ENCODE results near the gene TSPAN17. TPM values are rescaled to one million over a fixed set of nuclear protein-coding genes. Genes with fewer than 3 reads are reported as not detected.

Gene TSPAN17
- total RNA-seq, 6 experiments from 2014 or later = 10.9 to 20.8 (median 13.6) TPM

DNA sequence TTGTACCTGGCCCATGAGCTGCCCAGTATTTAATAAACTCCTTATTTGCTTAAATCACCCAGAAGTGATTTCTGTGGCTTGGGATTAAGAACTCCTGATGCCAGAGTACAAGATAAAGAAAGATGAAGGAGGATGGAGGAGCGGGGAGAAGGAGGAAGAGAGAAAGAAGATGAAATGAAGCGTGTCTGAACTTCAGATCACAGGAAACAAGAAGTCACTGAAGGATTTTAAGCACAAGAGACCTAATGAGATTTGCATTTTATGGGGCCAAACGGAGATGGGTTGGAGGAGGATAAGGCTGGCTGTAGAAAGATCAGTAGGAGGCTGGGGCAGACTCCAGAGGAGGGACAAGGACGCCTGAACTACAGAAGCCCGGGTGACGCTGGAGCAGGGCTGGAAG, 13.7 kb upstream of the TSPAN17 start:
- WGBS (ENCODE audit: insufficient coverage, low coverage, low lambda C conversion rate, missing lambda C conversion rate) = 13% methylated on average over 6 of the region's 6 CpGs

DNA sequence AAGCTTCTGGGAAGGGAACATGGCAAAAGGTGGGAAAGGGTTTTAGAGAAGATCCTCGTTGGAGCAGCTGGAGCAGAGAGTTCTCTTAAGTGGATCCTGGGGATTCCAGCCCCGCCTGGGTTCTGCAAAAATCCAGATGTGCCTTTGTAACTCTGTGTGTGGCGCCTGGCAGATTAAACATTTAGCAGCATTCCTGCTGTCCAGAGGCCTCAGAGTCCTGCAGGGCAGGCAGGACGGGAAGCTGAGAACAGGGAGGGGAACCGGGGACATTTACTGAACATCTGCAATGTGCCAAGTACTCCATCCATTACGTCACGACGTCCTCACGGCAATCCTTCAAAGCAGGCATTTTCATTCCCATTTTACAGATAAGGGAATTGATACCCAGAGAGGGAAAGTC, 10.9 kb upstream of the TSPAN17 start:
- intact Hi-C loops (cut with DNase I) = no loop called here
- H3K27ac ChIP-seq = no peak overlapping the region
- DNase-seq = no peak
- H3K27me3 ChIP-seq = no peaks in the 10 kb centered on the region
- no peak for ATAC-seq
- no peaks in the 10 kb centered on the region for H3K9me3 ChIP-seq
- no peaks in the 10 kb centered on the region for H3K4me1 ChIP-seq
- no peaks in the 10 kb centered on the region for H3K36me3 ChIP-seq
- 36% methylated on average over 6 of the region's 9 CpGs for WGBS (ENCODE audit: insufficient coverage, low coverage, low lambda C conversion rate, missing lambda C conversion rate)
- TF ChIP-seq POLR2A (IDR thresholded peaks at IDR 0.05) = no peak
- TF ChIP-seq, protein P1, sequence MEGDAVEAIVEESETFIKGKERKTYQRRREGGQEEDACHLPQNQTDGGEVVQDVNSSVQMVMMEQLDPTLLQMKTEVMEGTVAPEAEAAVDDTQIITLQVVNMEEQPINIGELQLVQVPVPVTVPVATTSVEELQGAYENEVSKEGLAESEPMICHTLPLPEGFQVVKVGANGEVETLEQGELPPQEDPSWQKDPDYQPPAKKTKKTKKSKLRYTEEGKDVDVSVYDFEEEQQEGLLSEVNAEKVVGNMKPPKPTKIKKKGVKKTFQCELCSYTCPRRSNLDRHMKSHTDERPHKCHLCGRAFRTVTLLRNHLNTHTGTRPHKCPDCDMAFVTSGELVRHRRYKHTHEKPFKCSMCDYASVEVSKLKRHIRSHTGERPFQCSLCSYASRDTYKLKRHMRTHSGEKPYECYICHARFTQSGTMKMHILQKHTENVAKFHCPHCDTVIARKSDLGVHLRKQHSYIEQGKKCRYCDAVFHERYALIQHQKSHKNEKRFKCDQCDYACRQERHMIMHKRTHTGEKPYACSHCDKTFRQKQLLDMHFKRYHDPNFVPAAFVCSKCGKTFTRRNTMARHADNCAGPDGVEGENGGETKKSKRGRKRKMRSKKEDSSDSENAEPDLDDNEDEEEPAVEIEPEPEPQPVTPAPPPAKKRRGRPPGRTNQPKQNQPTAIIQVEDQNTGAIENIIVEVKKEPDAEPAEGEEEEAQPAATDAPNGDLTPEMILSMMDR (IDR thresholded peaks at IDR 0.05) = no peak
- H3K4me3 ChIP-seq = no peak overlapping the region

More for the DNA sequence above, 13.7 kb upstream of the TSPAN17 start:
- TF ChIP-seq POLR2A (IDR thresholded peaks at IDR 0.05) = no peak
- TF ChIP-seq, protein P1 (IDR thresholded peaks at IDR 0.05) = no peak
- H3K9me3 ChIP-seq = no peaks in the 10 kb centered on the region
- H3K4me3 ChIP-seq = no peak overlapping the region
- intact Hi-C loops (cut with DNase I) = no loop called here
- H3K4me1 ChIP-seq = peaks cover 0 to 11% (median 0%) of the 10 kb centered on the region in 4 donors
- DNase-seq (no peak), ATAC-seq (no peak)
- no peaks in the 10 kb centered on the region for H3K36me3 ChIP-seq
- H3K27me3 ChIP-seq = peaks cover 1 to 4% of the 10 kb centered on the region in 2 donors
- no peak overlapping the region for H3K27ac ChIP-seq

DNA sequence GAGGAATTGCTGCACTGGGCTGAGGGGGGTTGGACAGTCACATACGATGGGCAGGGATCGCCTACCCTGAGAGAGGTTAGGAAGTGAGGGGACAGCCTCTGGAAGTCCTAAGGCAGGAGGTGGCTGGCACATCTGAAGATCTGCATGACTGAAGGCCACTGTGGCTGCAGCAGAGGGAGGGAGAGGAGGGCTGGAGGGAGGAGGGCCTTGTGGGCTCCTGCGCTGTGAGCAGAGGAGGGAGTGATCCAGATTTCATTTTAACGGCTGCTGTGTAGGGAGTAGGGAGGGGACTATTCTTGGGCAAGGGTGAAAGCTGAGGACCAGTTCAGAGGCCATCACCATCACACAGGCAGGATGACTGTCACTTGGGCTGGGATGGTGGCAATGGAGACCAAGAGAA, 9.7 kb upstream of the TSPAN17 start:
- ATAC-seq (no peak), DNase-seq (no peak)
- Histone ChIP-seq H3K4me1 (no peaks in the 10 kb centered on the region), H3K4me3 (no peak overlapping the region), H3K36me3 (no peaks in the 10 kb centered on the region), H3K27me3 (no peaks in the 10 kb centered on the region), H3K27ac (no peak overlapping the region), H3K9me3 (no peaks in the 10 kb centered on the region)
- TF ChIP-seq, protein P1 (IDR thresholded peaks at IDR 0.05) = no peak
- no peak for TF ChIP-seq POLR2A (IDR thresholded peaks at IDR 0.05)
- 47% methylated on average over 4 of the region's 4 CpGs for WGBS (ENCODE audit: insufficient coverage, low coverage, low lambda C conversion rate, missing lambda C conversion rate)
- intact Hi-C loops (cut with DNase I) = no loop called here

DNA sequence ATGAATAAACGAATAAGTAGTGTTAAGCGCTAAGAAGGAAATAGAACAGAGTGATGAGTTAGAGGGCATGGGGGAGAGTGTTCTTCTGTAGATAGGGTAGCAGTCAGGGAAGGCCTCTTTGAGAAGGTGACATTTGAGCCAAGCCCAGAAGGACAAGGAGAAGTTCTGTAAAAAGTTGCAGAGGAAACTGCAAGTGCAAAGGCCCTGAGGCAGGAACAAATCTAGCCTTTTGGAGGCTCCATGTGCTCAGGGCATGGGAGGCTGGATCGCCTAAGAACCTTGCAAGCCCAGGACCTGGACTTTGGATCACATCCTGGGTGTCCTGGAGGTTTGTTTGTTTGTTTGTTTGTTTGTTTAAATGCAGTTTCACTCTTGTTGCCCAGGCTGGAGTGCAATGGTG, 8.8 kb upstream of the TSPAN17 start:
- H3K4me1 ChIP-seq = no peaks in the 10 kb centered on the region

More for the DNA sequence above, 8.8 kb upstream of the TSPAN17 start:
- DNase-seq = no peak
- no peak overlapping the region for H3K27ac ChIP-seq
- ATAC-seq = no peak
- TF ChIP-seq, protein P1 (IDR thresholded peaks at IDR 0.05) = no peak
- no peak for TF ChIP-seq POLR2A (IDR thresholded peaks at IDR 0.05)
- no peaks in the 10 kb centered on the region for H3K36me3 ChIP-seq
- H3K9me3 ChIP-seq = no peaks in the 10 kb centered on the region
- H3K4me3 ChIP-seq = no peak overlapping the region
- WGBS (ENCODE audit: insufficient coverage, low coverage, low lambda C conversion rate, missing lambda C conversion rate) = 91% methylated on average over 3 of the region's 3 CpGs
- intact Hi-C loops (cut with DNase I) = no loop called here
- H3K27me3 ChIP-seq = no peaks in the 10 kb centered on the region

Data from right lobe of liver (tissue), 6 donors.